IMR-90 (cell line): ENCODE results near the gene EEF1G. TPM values are rescaled to one million over a fixed set of nuclear protein-coding genes. Genes with fewer than 3 reads are reported as not detected.

Experiments used
- ATAC-seq: fragments of 200-7000 bp; cut with Tn5 transposase; 2 replicates; pipeline ENCODE4 v1.9.1; 2020; ENCODE audit warnings: low read depth, mild to moderate bottlenecking, moderate library complexity
- BruUV-seq: library from RNA; stranded (reverse); fragments of 400-500 nt; replicated peaks from 2 replicates; lab custom pipeline; 2021; lab: Mats Ljungman, UMichigan
- CTCF ChIA-PET: fragments of 300-600 bp; formaldehyde crosslinking; extraction: SDS; loops from one replicate; lab custom pipeline; 2021; ENCODE audit warnings: antibody characterized with exemption; lab: Yijun Ruan, JAX
- POLR2A ChIA-PET: fragments of 300-600 bp; sonication (Branson Sonifier 250); formaldehyde crosslinking; loops from one replicate; lab custom pipeline; 2022; ENCODE audit warnings: antibody characterized with exemption; ENCODE audit not compliant: unreplicated experiment; lab: Charles Lee
- DNase-seq: peaks from one replicate; pipeline ENCODE4 v3.0.0; 2013
- H2AFZ ChIP-seq: replicated peaks from 2 replicates; pipeline ENCODE3; 2013; ENCODE audit warnings: low read length, mild to moderate bottlenecking; ENCODE audit not compliant: poor library complexity
- H2AK5ac ChIP-seq: 2 replicates; pipeline ENCODE4 v1.6.1; 2013; ENCODE audit warnings: low read depth, low read length, inconsistent platforms
- H2AK9ac ChIP-seq: replicated peaks from 2 replicates; pipeline ENCODE3; 2013; ENCODE audit warnings: mild to moderate bottlenecking, low read depth, low read length, moderate library complexity; ENCODE audit not compliant: poor library complexity
- H2BK120ac ChIP-seq: 2 replicates; pipeline ENCODE4 v1.6.1; 2013; ENCODE audit warnings: low read depth, low read length, inconsistent platforms
- H2BK15ac ChIP-seq: 3 replicates; pipeline ENCODE4 v1.6.1; 2013; ENCODE audit warnings: low read depth, low read length, inconsistent platforms
- H2BK20ac ChIP-seq: 2 replicates; pipeline ENCODE4 v1.6.1; 2013; ENCODE audit warnings: low read depth, mild to moderate bottlenecking, inconsistent platforms, low read length, moderate library complexity
- H2BK5ac ChIP-seq: 2 replicates; pipeline ENCODE4 v1.6.1; 2013; ENCODE audit warnings: mild to moderate bottlenecking, low read depth, low read length, inconsistent platforms; ENCODE audit not compliant: poor library complexity, severe bottlenecking
- H3K14ac ChIP-seq: replicated peaks from 2 replicates; pipeline ENCODE4 v1.6.1; 2013; ENCODE audit warnings: low read depth, low read length, inconsistent platforms
- H3K18ac ChIP-seq: 2 replicates; pipeline ENCODE4 v1.6.1; 2013; ENCODE audit warnings: low read depth, low read length, control low read depth
- H3K23ac ChIP-seq: 2 replicates; pipeline ENCODE4 v1.6.1; 2013; ENCODE audit warnings: low read depth, low read length, inconsistent platforms
- H3K27ac ChIP-seq: 2 replicates; pipeline ENCODE4 v1.5.1; 2013; ENCODE audit warnings: mild to moderate bottlenecking, control low read depth, low read length; ENCODE audit not compliant: insufficient read depth
- H3K27me3 ChIP-seq: 2 replicates; pipeline ENCODE4 v1.6.1; 2013; ENCODE audit warnings: low read length; ENCODE audit not compliant: control insufficient read depth, insufficient read depth
- H3K36me3 ChIP-seq: 2 replicates; pipeline ENCODE4 v1.6.1; 2013; ENCODE audit warnings: low read length, mixed read lengths; ENCODE audit not compliant: control insufficient read depth, insufficient read depth
- H3K4ac ChIP-seq: 2 replicates; pipeline ENCODE4 v1.6.1; 2013; ENCODE audit warnings: low read depth, low read length, inconsistent platforms
- H3K4me1 ChIP-seq: 2 replicates; pipeline ENCODE4 v1.6.1; 2013; ENCODE audit warnings: low read length, mixed read lengths; ENCODE audit not compliant: control insufficient read depth, insufficient read depth
- H3K4me2 ChIP-seq: 2 replicates; pipeline ENCODE4 v1.6.1; 2013; ENCODE audit warnings: low read depth, mild to moderate bottlenecking, control low read depth, low read length, moderate library complexity
- H3K4me3 ChIP-seq: 2 replicates; pipeline ENCODE4 v1.5.1; 2013; ENCODE audit warnings: low read depth, mild to moderate bottlenecking, control low read depth, low read length, moderate library complexity; ENCODE audit not compliant: insufficient read depth
- H3K56ac ChIP-seq: 2 replicates; pipeline ENCODE4 v1.6.1; 2013; ENCODE audit warnings: low read length, inconsistent platforms; ENCODE audit not compliant: insufficient read depth; ENCODE audit errors: extremely low read depth
- H3K79me1 ChIP-seq, 2 experiments: 2 replicates each; pipeline ENCODE4 v1.6.1; 2013; ENCODE audit warnings: low read length in 2 of 2, inconsistent platforms in 1 of 2, low read depth in 1 of 2
- H3K9ac ChIP-seq: 2 replicates; pipeline ENCODE4 v1.6.1; 2013; ENCODE audit warnings: low read depth, low read length, control low read depth
- H3K9me1 ChIP-seq: 2 replicates; pipeline ENCODE4 v1.6.1; 2013; ENCODE audit warnings: low read length, inconsistent platforms; ENCODE audit not compliant: insufficient read depth
- H3K9me3 ChIP-seq: 2 replicates; pipeline ENCODE4 v1.6.1; 2013; ENCODE audit warnings: low read length; ENCODE audit not compliant: control insufficient read depth, insufficient read depth
- H4K20me1 ChIP-seq: 2 replicates; pipeline ENCODE4 v1.6.1; 2013; ENCODE audit warnings: low read length, inconsistent platforms; ENCODE audit not compliant: insufficient read depth
- H4K5ac ChIP-seq: 2 replicates; pipeline ENCODE4 v1.6.1; 2013; ENCODE audit warnings: mild to moderate bottlenecking, low read depth, low read length, control low read depth
- H4K8ac ChIP-seq, 2 experiments: 2 replicates each; pipeline ENCODE4 v1.6.1; 2013; ENCODE audit warnings: low read depth in 2 of 2, low read length in 2 of 2, control low read depth in 1 of 2, inconsistent platforms in 1 of 2
- H4K91ac ChIP-seq: 2 replicates; pipeline ENCODE4 v1.6.1; 2013; ENCODE audit warnings: low read depth, low read length, inconsistent platforms; ENCODE audit not compliant: insufficient read depth
- BHLHE40 ChIP-seq: fragments of 150-350 bp; IDR thresholded peaks from 2 replicates; pipeline ENCODE4 v1.6.1; 2016; ENCODE audit warnings: mild to moderate bottlenecking, low read depth, low read length
- CEBPB ChIP-seq: IDR thresholded peaks from 2 replicates; pipeline ENCODE4 v1.6.1; 2012; ENCODE audit warnings: low read depth, low read length, improper control_type of control experiment
- CHD1 ChIP-seq: IDR thresholded peaks from 2 replicates; pipeline ENCODE4 v1.6.1; 2012; ENCODE audit warnings: low read depth, low read length, improper control_type of control experiment
- ELK1 ChIP-seq: fragments of 150-350 bp; IDR thresholded peaks from 2 replicates; pipeline ENCODE4 v1.6.1; 2016; ENCODE audit warnings: low read depth, mild to moderate bottlenecking, low read length, moderate library complexity, borderline replicate concordance
- FOS ChIP-seq: fragments of 150-350 bp; IDR thresholded peaks from 2 replicates; pipeline ENCODE4 v1.6.1; 2016; ENCODE audit warnings: low read depth, low read length
- MAFK ChIP-seq: IDR thresholded peaks from 2 replicates; pipeline ENCODE4 v1.6.1; 2012; ENCODE audit warnings: low read depth, low read length, improper control_type of control experiment
- MAZ ChIP-seq: IDR thresholded peaks from 2 replicates; pipeline ENCODE4 v1.6.1; 2012; ENCODE audit warnings: low read depth, mild to moderate bottlenecking, low read length, improper control_type of control experiment, moderate library complexity, borderline replicate concordance
- MXI1 ChIP-seq: IDR thresholded peaks from 2 replicates; pipeline ENCODE4 v1.6.1; 2012; ENCODE audit warnings: low read depth, mild to moderate bottlenecking, low read length, moderate library complexity, borderline replicate concordance
- NFE2L2 ChIP-seq: fragments of 150-350 bp; IDR thresholded peaks from 2 replicates; pipeline ENCODE4 v1.6.1; 2016; ENCODE audit warnings: low read depth, mild to moderate bottlenecking, low read length
- POLR2A ChIP-seq: IDR thresholded peaks from 2 replicates; pipeline ENCODE4 v1.6.1; 2012; ENCODE audit warnings: mild to moderate bottlenecking, low read depth, low read length
- RAD21 ChIP-seq: IDR thresholded peaks from 2 replicates; pipeline ENCODE4 v1.6.1; 2012; ENCODE audit warnings: low read length, improper control_type of control experiment
- RCOR1 ChIP-seq: IDR thresholded peaks from 2 replicates; pipeline ENCODE4 v1.6.1; 2012; ENCODE audit warnings: mild to moderate bottlenecking, low read length, improper control_type of control experiment; ENCODE audit not compliant: insufficient replicate concordance
- RFX5 ChIP-seq: IDR thresholded peaks from 2 replicates; pipeline ENCODE4 v1.8.0; 2012; ENCODE audit warnings: low read depth, mild to moderate bottlenecking, low read length, moderate library complexity
- SMC3 ChIP-seq: fragments of 150-350 bp; IDR thresholded peaks from 2 replicates; pipeline ENCODE4 v1.6.1; 2016; ENCODE audit warnings: low read depth, mild to moderate bottlenecking, antibody characterized with exemption, low read length, moderate library complexity
- WGBS, 2 experiments: methylation state at CpG; one replicate each; pipeline versions ENCODE4 v1.1.5 to v1.1.7; 2013; ENCODE audit warnings: missing lambda C conversion rate in 2 of 2; ENCODE audit not compliant: insufficient read length in 1 of 2; ENCODE audit errors: extremely low coverage in 2 of 2; 5-methylcytosine and 5-hydroxymethylcytosine counted together
- dilution Hi-C: fragments of 300-500 bp; cut with HindIII; formaldehyde crosslinking; loops from one replicate; pipeline ENCODE4 v1.14.3; 2018; ENCODE audit warnings: low sequenced_read_pairs; ENCODE audit not compliant: unreplicated experiment
- in situ Hi-C: fragments of 300-500 bp; cut with MboI; formaldehyde crosslinking; loops from 3 replicates; pipeline ENCODE4 v1.14.3; 2019; ENCODE audit warnings: low sequenced_read_pairs, inconsistent platforms, mixed read lengths
- intact Hi-C: fragments of 100-400 bp; cut with micrococcal nuclease; formaldehyde crosslinking; loops from 2 replicates; pipeline ENCODE4 v1.10.0; 2022
- polyA plus RNA-seq, 3 experiments: library from polyadenylated mRNA; depleted of rRNA; stranded (reverse); fragments of >200 nt; gene quantifications; 2 replicates each; pipeline ENCODE4 v1.2.3, GENCODE V29; 2012; ENCODE audit warnings: low replicate concordance in 1 of 3
- total RNA-seq: library from RNA; depleted of rRNA; stranded (reverse); fragments of >200 nt; gene quantifications from 2 replicates; pipeline ENCODE4 v1.2.3, GENCODE V29; 2012
- TF ChIP-seq, protein P1 (sequence below): fragments of 150-350 bp; IDR thresholded peaks from 2 replicates; pipeline ENCODE4 v1.6.1; 2017; ENCODE audit warnings: mild to moderate bottlenecking, antibody characterized with exemption, low read length, low read depth
- TF ChIP-seq, protein P2 (sequence below): conservative IDR thresholded peaks from 2 replicates; pipeline ENCODE4 v1.5.1; 2012; ENCODE audit warnings: mild to moderate bottlenecking, low read depth, low read length, improper control_type of control experiment

EEF1G gene
- total and polyA plus RNA-seq, 2 of the 4 experiments (the other 2 are of a cell fraction) = 1,684 to 1,857 TPM

GRCh38 chr11:62613291-62613778, 39.6 kb upstream of the EEF1G start:
- Histone ChIP-seq H3K4me2 (no peak overlapping the region), H3K4me1 (peaks cover 10% of the 10 kb centered on the region), H2BK120ac (no peak overlapping the region; the same call in 1 of the 2 replicates), H4K5ac (peak overlapping the region; percentile 66), H4K8ac (peak overlapping the region in 1 of 2 experiments; percentile 88; a peak in 2 of 4 replicates), H3K36me3 (peaks cover 30% of the 10 kb centered on the region), H3K23ac (no peak overlapping the region), H4K20me1 (peaks cover 11% of the 10 kb centered on the region), H3K4ac (peak overlapping the region; percentile 64), H3K9me3 (no peaks in the 10 kb centered on the region), H2BK5ac (peak overlapping the region; percentile 60), H4K91ac (peak overlapping the region; percentile 56; the same call in 1 of the 2 replicates), H3K27me3 (no peaks in the 10 kb centered on the region), H2BK20ac (no peak overlapping the region), H3K79me1 (peaks cover 16 to 21% of the 10 kb centered on the region in 2 experiments), H3K14ac (no peak overlapping the region), H3K56ac (no peak overlapping the region), H2AK5ac (peak overlapping the region; percentile 83; the same call in 1 of the 2 replicates), H3K9me1 (no peaks in the 10 kb centered on the region), H3K4me3 (peak overlapping the region; percentile 14; the same call in 1 of the 2 replicates), H2AFZ (peak overlapping the region; percentile 92), H3K9ac (no peak overlapping the region), H2AK9ac (peak overlapping the region; percentile 87), H3K18ac (no peak overlapping the region), H2BK15ac (no peak overlapping the region; the same call in 2 of the 3 replicates), H3K27ac (peak overlapping the region; percentile 70)
- dilution Hi-C loops = no loop called here
- TF ChIP-seq POLR2A (no peak), CEBPB (no peak), FOS (no peak), CHD1 (no peak), RFX5 (no peak), MXI1 (no peak), MAFK (no peak), MAZ (no peak), RAD21 (no peak), NFE2L2 (no peak), SMC3 (no peak), BHLHE40 (no peak), RCOR1 (no peak), ELK1 (no peak)
- TF ChIP-seq, protein P1, sequence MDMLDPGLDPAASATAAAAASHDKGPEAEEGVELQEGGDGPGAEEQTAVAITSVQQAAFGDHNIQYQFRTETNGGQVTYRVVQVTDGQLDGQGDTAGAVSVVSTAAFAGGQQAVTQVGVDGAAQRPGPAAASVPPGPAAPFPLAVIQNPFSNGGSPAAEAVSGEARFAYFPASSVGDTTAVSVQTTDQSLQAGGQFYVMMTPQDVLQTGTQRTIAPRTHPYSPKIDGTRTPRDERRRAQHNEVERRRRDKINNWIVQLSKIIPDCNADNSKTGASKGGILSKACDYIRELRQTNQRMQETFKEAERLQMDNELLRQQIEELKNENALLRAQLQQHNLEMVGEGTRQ = no peak
- TF ChIP-seq, protein P2, sequence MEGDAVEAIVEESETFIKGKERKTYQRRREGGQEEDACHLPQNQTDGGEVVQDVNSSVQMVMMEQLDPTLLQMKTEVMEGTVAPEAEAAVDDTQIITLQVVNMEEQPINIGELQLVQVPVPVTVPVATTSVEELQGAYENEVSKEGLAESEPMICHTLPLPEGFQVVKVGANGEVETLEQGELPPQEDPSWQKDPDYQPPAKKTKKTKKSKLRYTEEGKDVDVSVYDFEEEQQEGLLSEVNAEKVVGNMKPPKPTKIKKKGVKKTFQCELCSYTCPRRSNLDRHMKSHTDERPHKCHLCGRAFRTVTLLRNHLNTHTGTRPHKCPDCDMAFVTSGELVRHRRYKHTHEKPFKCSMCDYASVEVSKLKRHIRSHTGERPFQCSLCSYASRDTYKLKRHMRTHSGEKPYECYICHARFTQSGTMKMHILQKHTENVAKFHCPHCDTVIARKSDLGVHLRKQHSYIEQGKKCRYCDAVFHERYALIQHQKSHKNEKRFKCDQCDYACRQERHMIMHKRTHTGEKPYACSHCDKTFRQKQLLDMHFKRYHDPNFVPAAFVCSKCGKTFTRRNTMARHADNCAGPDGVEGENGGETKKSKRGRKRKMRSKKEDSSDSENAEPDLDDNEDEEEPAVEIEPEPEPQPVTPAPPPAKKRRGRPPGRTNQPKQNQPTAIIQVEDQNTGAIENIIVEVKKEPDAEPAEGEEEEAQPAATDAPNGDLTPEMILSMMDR = no peak
- ChIA-PET POLR2A (no interaction called here), CTCF (interaction anchor here (1.5 kb wide), 1 partner anchor 22 kb away, joined by 3 read pairs; the partner anchor contains the start of gene TUT1)
- ATAC-seq (no peak), DNase-seq (no peak)
- WGBS, 2 experiments = 65% methylated on average over 8 of the region's 15 CpGs; no CpG with 5 or more reads in 1 of the 2 experiments
- intact Hi-C loops = loop anchor here (5.0 kb wide), 1 partner anchor 249 kb away; no protein-coding TSS in a partner anchor
- in situ Hi-C loops = no loop called here
- BruUV-seq = no TSS peak
